SKM-1 treated with dmso at 0.1 percent for 144 hours (cell line): Measurements from ENCODE around the gene A1BG.
"Not testable (repeated sequence)": the region's sequence is repeated elsewhere in the genome, so short reads cannot be mapped to it uniquely, and the experiment has no call there.

Experiments used
- DNase-seq: peaks from one replicate; lab custom pipeline; 2025; ENCODE audit not compliant: unreplicated experiment; lab: John Stamatoyannopoulos, UW

A1BG gene

GRCh38 chr19:58338336-58338735 is 15.0 kb downstream of the A1BG start:
- no peak for DNase-seq

GRCh38 chr19:58336820-58337219 is 16.5 kb downstream of the A1BG start:
- DNase-seq, result no peak

- no peak for DNase-seq
Measured at GRCh38 chr19:58336216-58336615, 17.1 kb downstream of the A1BG start.

- no peak for DNase-seq
Measured at GRCh38 chr19:58335630-58336029, 17.7 kb downstream of the A1BG start.

- DNase-seq, result no peak
Measured at GRCh38 chr19:58334691-58335249, 18.5 kb downstream of the A1BG start.

- no peak for DNase-seq
Measured at GRCh38 chr19:58332697-58333096, 20.6 kb downstream of the A1BG start.

GRCh38 chr19:58330458-58330857 is 22.8 kb downstream of the A1BG start:
- no peak for DNase-seq

- no peak for DNase-seq
Measured at GRCh38 chr19:58328999-58329398, 24.3 kb downstream of the A1BG start.

- peak; percentile 77 for DNase-seq
Measured at GRCh38 chr19:58326914-58327726, 26.2 kb downstream of the A1BG start, which contains the start of gene ZSCAN22. ZSCAN22 (plus strand) TSS chr19:58326994; CDS start chr19:58334803, 7,809 bp downstream.

GRCh38 chr19:58326501-58326913 is 26.8 kb downstream of the A1BG start:
- no peak for DNase-seq

GRCh38 chr19:58325311-58326022 is 27.8 kb downstream of the A1BG start:
- DNase-seq, result no peak

- DNase-seq, result no peak
Measured at GRCh38 chr19:58319241-58319640, 34.1 kb downstream of the A1BG start.

- DNase-seq, result no peak
Measured at GRCh38 chr19:58318297-58318696, 35.0 kb downstream of the A1BG start.

GRCh38 chr19:58317476-58318072 is 35.7 kb downstream of the A1BG start:
- no peak for DNase-seq

- DNase-seq, result no peak
Measured at GRCh38 chr19:58315580-58315979, 37.7 kb downstream of the A1BG start.

- no peak for DNase-seq
Measured at GRCh38 chr19:58311345-58311865, 41.9 kb downstream of the A1BG start.

GRCh38 chr19:58310685-58311084 is 42.6 kb downstream of the A1BG start:
- not testable (repeated sequence) for DNase-seq

- DNase-seq, result no peak
Measured at GRCh38 chr19:58307736-58308135, 45.6 kb downstream of the A1BG start.

GRCh38 chr19:58305932-58306323 is 47.4 kb downstream of the A1BG start:
- no peak for DNase-seq

GRCh38 chr19:58305065-58305931 is 48.0 kb downstream of the A1BG start, which contains the start of gene ERVK3-1:
ERVK3-1 (plus strand) TSS chr19:58305377; CDS start chr19:58312169, 6,792 bp downstream.
- DNase-seq, result peak; percentile 87
